Measurements from ENCODE around the gene CGB7.

The CGB7 gene

DNA sequence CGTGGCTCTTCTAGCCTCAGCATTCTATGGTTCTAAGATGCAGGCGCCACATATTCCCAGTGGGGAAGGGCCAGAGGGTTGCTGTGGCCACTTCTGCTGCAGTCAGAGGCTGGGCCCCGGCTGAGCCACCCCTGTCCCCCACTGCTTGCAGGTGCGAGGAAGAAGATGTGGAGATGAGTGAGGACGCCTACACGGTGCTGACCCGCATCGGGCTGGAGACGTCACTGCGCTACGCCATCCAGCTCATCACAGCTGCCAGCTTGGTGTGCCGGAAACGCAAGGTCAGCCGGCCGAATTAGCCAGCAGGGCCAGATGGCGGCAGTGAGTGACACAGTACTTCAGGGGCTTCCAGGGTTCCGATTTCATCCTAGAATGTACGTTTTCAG is 42.7 kb downstream of the CGB7 start:
- no peak for DNase-seq

DNA sequence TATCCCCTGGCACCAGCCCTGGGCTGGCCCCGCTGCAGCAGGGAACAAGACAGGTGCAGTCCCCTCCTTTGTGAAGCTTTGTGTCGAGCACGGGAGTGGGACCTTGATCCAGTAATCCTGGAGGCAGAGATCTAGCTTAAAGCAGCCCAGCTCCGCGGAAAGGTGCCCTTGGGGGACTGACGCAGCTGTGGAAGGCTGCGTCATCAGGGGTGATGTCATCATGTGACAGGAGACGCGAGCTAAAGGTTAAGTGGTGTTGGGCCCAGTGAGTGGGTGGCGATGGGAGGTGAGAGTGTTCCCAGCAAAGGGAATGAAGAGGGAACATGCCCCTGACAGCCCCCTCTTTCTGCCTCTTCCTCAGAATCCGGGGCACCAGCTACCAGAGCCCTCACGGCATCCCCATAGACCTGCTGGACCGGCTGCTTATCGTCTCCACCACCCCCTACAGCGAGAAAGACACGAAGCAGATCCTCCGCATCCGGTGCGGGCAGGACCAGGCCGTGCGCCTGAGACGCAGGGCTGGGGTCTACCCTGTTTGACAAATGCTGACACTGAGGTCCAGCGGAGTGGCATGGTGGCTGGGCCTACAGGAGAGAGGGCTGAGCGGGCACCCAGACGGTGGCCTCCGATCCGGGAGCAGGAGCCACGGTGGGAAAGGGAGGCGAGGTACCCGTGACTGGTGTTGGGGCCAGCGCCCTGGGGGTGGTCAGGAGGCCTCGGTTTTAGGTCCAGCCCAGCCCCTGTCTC is 43.3 kb downstream of the CGB7 start:
- peak; percentile 28 for DNase-seq

DNA sequence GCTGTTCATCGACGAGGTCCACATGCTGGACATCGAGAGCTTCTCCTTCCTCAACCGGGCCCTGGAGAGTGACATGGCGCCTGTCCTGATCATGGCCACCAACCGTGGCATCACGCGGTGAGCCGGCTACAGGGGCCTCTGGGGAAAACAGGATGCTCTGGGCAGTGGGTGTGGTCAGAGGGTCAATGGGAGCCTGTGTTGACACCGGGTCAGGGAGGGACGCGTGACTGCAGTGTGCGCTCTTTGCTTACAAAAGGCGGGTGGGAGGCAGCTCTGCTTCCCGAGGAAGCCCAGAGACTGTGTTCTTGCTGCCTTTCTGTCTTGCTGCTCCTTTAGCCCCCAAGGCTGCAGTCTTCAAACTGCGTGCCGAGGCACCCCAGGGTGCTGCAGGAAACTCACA is 46.4 kb downstream of the CGB7 start:
- DNase-seq: no peak

DNA sequence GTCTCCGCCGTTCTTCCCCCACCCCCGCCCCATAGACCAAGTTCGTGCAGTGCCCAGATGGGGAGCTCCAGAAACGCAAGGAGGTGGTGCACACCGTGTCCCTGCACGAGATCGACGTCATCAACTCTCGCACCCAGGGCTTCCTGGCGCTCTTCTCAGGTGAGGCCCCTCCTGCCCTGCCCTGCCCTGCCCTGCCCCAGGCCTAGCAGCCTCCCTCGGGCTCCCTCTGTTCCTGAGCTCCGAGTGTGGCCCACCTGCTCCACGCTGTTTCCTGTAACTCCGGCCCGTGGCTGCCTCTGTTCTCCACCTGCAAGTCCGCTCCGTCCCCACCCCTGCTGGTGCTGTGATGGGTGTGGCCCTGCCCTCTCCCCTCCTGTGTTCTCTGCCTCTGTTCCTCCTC is 47.1 kb downstream of the CGB7 start:
- DNase-seq: no peak

DNA sequence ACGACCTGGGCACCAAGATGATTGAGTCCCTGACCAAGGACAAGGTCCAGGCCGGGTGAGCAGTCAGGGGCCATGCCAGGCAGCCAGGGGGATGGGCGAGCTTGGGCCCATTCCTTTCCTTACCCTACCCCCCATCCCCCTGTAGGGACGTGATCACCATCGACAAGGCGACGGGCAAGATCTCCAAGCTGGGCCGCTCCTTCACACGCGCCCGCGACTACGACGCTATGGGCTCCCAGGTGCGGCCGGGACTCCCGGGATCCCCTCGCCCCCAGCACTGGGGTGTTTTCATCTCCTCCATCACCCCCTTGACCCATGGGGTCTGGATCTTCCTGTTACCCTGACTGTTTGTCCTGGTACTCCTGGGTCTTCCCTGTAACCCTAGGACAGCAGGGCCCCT is 47.7 kb downstream of the CGB7 start:
- DNase-seq: no peak

DNA sequence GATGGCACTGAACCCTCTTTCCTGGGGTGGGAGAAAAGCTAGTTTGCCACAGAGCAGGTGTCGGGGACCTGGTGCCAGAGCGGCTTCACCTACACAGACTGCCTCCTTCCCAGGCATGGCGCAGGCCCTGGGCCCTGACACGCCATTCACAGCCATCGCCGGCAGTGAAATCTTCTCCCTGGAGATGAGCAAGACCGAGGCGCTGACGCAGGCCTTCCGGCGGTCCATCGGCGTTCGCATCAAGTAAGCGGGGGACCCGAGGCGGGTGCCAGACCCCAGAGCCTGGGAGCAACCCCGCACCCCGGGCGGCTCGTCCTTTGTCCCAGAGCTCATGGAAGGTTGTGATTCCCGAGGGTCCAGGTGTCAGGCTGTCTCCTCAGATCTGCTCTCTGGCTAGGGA is 50.6 kb downstream of the CGB7 start:
- no peak for DNase-seq

DNA sequence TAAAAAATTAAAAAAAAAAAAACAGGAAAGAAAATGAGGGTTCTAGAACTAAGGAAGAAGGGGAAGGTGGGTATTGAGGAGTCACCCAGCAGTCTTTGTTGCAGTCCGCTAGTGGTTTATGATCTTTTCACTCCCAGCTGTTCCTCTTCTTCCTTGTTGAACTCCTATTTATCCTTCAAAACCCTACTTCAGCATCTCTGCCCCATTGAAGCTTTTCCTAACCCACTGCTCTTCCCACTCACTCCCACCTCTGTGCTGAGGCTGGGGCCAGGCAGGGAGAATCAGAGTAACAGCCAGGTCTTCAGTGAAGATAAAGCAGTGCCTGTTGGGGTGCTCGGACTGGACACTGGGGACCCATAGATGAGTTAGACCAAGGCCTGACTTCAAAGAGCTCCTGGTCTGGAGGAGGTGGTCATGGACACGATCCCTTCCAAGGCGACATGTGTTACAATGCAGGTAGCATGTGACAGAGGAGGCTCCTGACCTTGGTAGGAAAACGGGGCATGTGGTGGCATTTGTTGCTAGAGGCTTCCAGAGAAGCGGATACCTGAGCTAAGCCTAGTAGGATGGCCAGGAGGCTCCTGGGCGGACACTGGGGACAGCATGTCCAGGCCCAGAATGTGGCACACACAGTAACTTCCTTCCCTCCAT is 52.5 kb downstream of the CGB7 start:
- DNase-seq: no peak

All from NCI-H82 (cell line).